IPS-18a (cell line): ENCODE measurements around the gene PLEKHA3.

ENCODE experiments used
- H3K27ac ChIP-seq: one replicate; pipeline ENCODE4 v1.5.1; 2013; ENCODE audit warnings: low read length
- H3K27me3 ChIP-seq: one replicate; pipeline ENCODE4 v1.6.1; 2013; ENCODE audit warnings: mild to moderate bottlenecking, low read length; ENCODE audit not compliant: control insufficient read depth, insufficient read depth
- H3K36me3 ChIP-seq: one replicate; pipeline ENCODE4 v1.6.1; 2013; ENCODE audit warnings: low read depth, low read length; ENCODE audit not compliant: control insufficient read depth
- H3K4me1 ChIP-seq: one replicate; pipeline ENCODE4 v1.6.1; 2013; ENCODE audit warnings: low read depth, low read length; ENCODE audit not compliant: control insufficient read depth
- H3K4me3 ChIP-seq: one replicate; pipeline ENCODE4 v1.5.1; 2013; ENCODE audit warnings: low read length
- H3K9ac ChIP-seq: one replicate; pipeline ENCODE4 v1.6.1; 2013; ENCODE audit warnings: mild to moderate bottlenecking, low read length, moderate library complexity
- H3K9me3 ChIP-seq: one replicate; pipeline ENCODE4 v1.6.1; 2013; ENCODE audit warnings: low read depth, low read length; ENCODE audit not compliant: control insufficient read depth

The PLEKHA3 gene

GRCh38 chr2:178527592-178527991 lies 47.3 kb downstream of the PLEKHA3 start:
- no peaks in the 10 kb centered on the region for H3K36me3 ChIP-seq
- H3K9me3 ChIP-seq = no peaks in the 10 kb centered on the region
- no peaks in the 10 kb centered on the region for H3K27me3 ChIP-seq
- no peak overlapping the region for H3K9ac ChIP-seq
- no peaks in the 10 kb centered on the region for H3K4me1 ChIP-seq
- H3K4me3 ChIP-seq = no peak overlapping the region
- H3K27ac ChIP-seq = no peak overlapping the region

- Histone ChIP-seq H3K9me3 (no peaks in the 10 kb centered on the region), H3K4me1 (no peaks in the 10 kb centered on the region), H3K36me3 (no peaks in the 10 kb centered on the region), H3K9ac (no peak overlapping the region), H3K27ac (no peak overlapping the region), H3K27me3 (no peaks in the 10 kb centered on the region), H3K4me3 (no peak overlapping the region)
Measured at GRCh38 chr2:178528647-178529046, 48.4 kb downstream of the PLEKHA3 start.

- no peaks in the 10 kb centered on the region for H3K36me3 ChIP-seq
- H3K9me3 ChIP-seq = no peaks in the 10 kb centered on the region
- H3K27me3 ChIP-seq = no peaks in the 10 kb centered on the region
- no peaks in the 10 kb centered on the region for H3K4me1 ChIP-seq
- no peak overlapping the region for H3K4me3 ChIP-seq
- H3K27ac ChIP-seq = no peak overlapping the region
- no peak overlapping the region for H3K9ac ChIP-seq
Measured at GRCh38 chr2:178529194-178529593, 48.9 kb downstream of the PLEKHA3 start.

GRCh38 chr2:178530131-178530530 lies 49.9 kb downstream of the PLEKHA3 start:
- peaks cover 4% of the 10 kb centered on the region for H3K36me3 ChIP-seq

GRCh38 chr2:178530625-178531142 lies 50.4 kb downstream of the PLEKHA3 start:
- H3K4me3 ChIP-seq = no peak overlapping the region
- H3K4me1 ChIP-seq = no peaks in the 10 kb centered on the region
- peaks cover 4% of the 10 kb centered on the region for H3K36me3 ChIP-seq
- no peaks in the 10 kb centered on the region for H3K9me3 ChIP-seq
- H3K9ac ChIP-seq = no peak overlapping the region
- no peak overlapping the region for H3K27ac ChIP-seq
- no peaks in the 10 kb centered on the region for H3K27me3 ChIP-seq

More at GRCh38 chr2:178530131-178530530, 49.9 kb downstream of the PLEKHA3 start:
- Histone ChIP-seq H3K4me1 (no peaks in the 10 kb centered on the region), H3K27ac (no peak overlapping the region), H3K27me3 (no peaks in the 10 kb centered on the region), H3K9ac (no peak overlapping the region), H3K9me3 (no peaks in the 10 kb centered on the region), H3K4me3 (no peak overlapping the region)

GRCh38 chr2:178531168-178531567 lies 50.9 kb downstream of the PLEKHA3 start:
- H3K9ac ChIP-seq = no peak overlapping the region
- H3K4me1 ChIP-seq = no peaks in the 10 kb centered on the region
- no peak overlapping the region for H3K4me3 ChIP-seq
- peaks cover 4% of the 10 kb centered on the region for H3K36me3 ChIP-seq
- no peaks in the 10 kb centered on the region for H3K9me3 ChIP-seq
- H3K27ac ChIP-seq = no peak overlapping the region
- H3K27me3 ChIP-seq = no peaks in the 10 kb centered on the region

- Histone ChIP-seq H3K36me3 (peaks cover 4% of the 10 kb centered on the region), H3K4me3 (no peak overlapping the region), H3K27me3 (no peaks in the 10 kb centered on the region), H3K4me1 (no peaks in the 10 kb centered on the region), H3K27ac (no peak overlapping the region), H3K9ac (no peak overlapping the region), H3K9me3 (no peaks in the 10 kb centered on the region)
Measured at GRCh38 chr2:178536037-178536436, 55.8 kb downstream of the PLEKHA3 start.

- H3K9ac ChIP-seq = no peak overlapping the region
- H3K27ac ChIP-seq = no peak overlapping the region
- H3K36me3 ChIP-seq = peaks cover 7% of the 10 kb centered on the region
- no peaks in the 10 kb centered on the region for H3K27me3 ChIP-seq
- no peak overlapping the region for H3K4me3 ChIP-seq
- no peaks in the 10 kb centered on the region for H3K4me1 ChIP-seq
- no peaks in the 10 kb centered on the region for H3K9me3 ChIP-seq
Measured at GRCh38 chr2:178542161-178542560, 61.9 kb downstream of the PLEKHA3 start.

GRCh38 chr2:178542569-178542968 lies 62.3 kb downstream of the PLEKHA3 start:
- H3K27ac ChIP-seq = no peak overlapping the region
- no peaks in the 10 kb centered on the region for H3K9me3 ChIP-seq
- H3K4me1 ChIP-seq = no peaks in the 10 kb centered on the region
- H3K9ac ChIP-seq = no peak overlapping the region
- H3K27me3 ChIP-seq = no peaks in the 10 kb centered on the region
- H3K36me3 ChIP-seq = peaks cover 7% of the 10 kb centered on the region
- H3K4me3 ChIP-seq = no peak overlapping the region

GRCh38 chr2:178550352-178550751 lies 70.1 kb downstream of the PLEKHA3 start:
- Histone ChIP-seq H3K36me3 (peaks cover 7% of the 10 kb centered on the region), H3K27me3 (no peaks in the 10 kb centered on the region), H3K4me1 (no peaks in the 10 kb centered on the region), H3K9ac (no peak overlapping the region), H3K9me3 (no peaks in the 10 kb centered on the region), H3K4me3 (no peak overlapping the region), H3K27ac (no peak overlapping the region)

GRCh38 chr2:178553047-178553446 lies 72.8 kb downstream of the PLEKHA3 start:
- Histone ChIP-seq H3K27me3 (no peaks in the 10 kb centered on the region), H3K9me3 (no peaks in the 10 kb centered on the region), H3K27ac (no peak overlapping the region), H3K4me1 (no peaks in the 10 kb centered on the region), H3K36me3 (peaks cover 4% of the 10 kb centered on the region), H3K4me3 (no peak overlapping the region), H3K9ac (no peak overlapping the region)
